ENCODE results near the gene KYNU.
A peak's percentile ranks its signal among the peaks of the same experiment; 100 is the strongest.

Gene KYNU

DNA sequence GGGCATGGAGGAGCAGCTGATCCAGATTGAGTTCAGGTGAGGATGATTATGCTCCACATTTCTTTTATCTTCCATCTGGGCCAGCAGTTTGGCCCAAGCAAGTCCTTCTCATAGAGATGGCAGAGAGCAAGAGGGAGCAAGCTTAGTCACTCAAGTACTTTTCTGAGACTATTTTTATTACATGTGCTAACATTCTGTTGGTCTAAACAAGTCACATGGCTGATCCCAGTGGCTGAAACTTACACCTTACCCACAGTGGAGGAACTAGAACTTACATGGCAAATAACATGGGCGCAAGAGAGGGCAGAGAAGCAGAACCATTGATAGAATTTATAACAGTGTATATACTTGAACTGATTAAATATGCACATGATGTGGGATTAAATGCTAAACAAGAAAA is 105.7 kb downstream of the KYNU start:
- no peaks in the 10 kb centered on the region for H3K4me1 ChIP-seq
- TF ChIP-seq CTCF (IDR thresholded peaks at IDR 0.05; ENCODE audit: low read depth, low read length): no peak
- H3K27me3 ChIP-seq: no peaks in the 10 kb centered on the region
- no peaks in the 10 kb centered on the region for H3K36me3 ChIP-seq
- no peaks in the 10 kb centered on the region for H3K9me3 ChIP-seq
- no peak for DNase-seq
- no peak overlapping the region for H3K4me3 ChIP-seq (ENCODE audit: low read depth, low read length)

DNA sequence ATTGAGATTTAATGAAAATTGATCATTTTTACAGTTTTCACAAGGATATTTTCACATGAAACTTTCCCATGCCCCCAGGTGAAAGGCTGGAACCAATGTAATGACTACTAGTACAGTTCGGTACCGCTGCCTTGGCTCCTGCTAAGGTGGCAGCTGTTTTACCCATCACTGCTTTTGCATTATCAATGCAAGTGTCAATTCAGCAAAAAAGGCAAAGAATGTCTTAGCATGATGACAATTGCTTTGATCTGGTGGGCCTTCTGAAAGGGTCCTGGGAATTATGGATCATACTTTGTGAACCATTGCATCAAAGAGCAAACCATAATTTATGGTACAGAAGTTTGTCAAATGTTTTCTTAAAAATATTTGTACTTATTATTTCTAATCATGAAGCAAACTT is 107.2 kb downstream of the KYNU start:
- DNase-seq: no peak
- Histone ChIP-seq H3K9me3 (no peaks in the 10 kb centered on the region), H3K4me3 (ENCODE audit: low read depth, low read length) (no peak overlapping the region), H3K4me1 (no peaks in the 10 kb centered on the region), H3K27me3 (no peaks in the 10 kb centered on the region), H3K36me3 (no peaks in the 10 kb centered on the region)
- TF ChIP-seq CTCF (IDR thresholded peaks at IDR 0.05; ENCODE audit: low read depth, low read length): no peak

DNA sequence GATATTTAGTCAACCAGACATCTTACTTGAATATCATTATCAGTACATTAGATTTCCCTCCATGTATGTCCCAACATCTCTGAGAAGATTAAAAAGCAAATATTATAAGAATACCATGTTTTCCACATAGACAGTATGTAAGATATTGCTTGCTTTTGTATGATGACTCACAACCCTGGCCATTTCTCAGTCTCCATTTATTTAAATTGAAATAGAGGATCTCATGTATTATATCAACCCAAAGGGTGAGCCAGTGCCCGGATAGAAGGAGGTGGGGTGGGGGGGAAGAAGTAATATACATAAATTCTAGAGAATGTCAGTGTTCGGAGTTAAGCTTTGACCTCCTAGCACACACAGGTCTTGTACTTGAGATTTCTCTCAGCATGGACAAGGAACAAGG is 109.6 kb downstream of the KYNU start:
- TF ChIP-seq CTCF (IDR thresholded peaks at IDR 0.05; ENCODE audit: low read depth, low read length): no peak
- no peaks in the 10 kb centered on the region for H3K4me1 ChIP-seq
- no peaks in the 10 kb centered on the region for H3K27me3 ChIP-seq
- H3K36me3 ChIP-seq: no peaks in the 10 kb centered on the region
- DNase-seq: no peak
- no peak overlapping the region for H3K4me3 ChIP-seq (ENCODE audit: low read depth, low read length)
- H3K9me3 ChIP-seq: no peaks in the 10 kb centered on the region

DNA sequence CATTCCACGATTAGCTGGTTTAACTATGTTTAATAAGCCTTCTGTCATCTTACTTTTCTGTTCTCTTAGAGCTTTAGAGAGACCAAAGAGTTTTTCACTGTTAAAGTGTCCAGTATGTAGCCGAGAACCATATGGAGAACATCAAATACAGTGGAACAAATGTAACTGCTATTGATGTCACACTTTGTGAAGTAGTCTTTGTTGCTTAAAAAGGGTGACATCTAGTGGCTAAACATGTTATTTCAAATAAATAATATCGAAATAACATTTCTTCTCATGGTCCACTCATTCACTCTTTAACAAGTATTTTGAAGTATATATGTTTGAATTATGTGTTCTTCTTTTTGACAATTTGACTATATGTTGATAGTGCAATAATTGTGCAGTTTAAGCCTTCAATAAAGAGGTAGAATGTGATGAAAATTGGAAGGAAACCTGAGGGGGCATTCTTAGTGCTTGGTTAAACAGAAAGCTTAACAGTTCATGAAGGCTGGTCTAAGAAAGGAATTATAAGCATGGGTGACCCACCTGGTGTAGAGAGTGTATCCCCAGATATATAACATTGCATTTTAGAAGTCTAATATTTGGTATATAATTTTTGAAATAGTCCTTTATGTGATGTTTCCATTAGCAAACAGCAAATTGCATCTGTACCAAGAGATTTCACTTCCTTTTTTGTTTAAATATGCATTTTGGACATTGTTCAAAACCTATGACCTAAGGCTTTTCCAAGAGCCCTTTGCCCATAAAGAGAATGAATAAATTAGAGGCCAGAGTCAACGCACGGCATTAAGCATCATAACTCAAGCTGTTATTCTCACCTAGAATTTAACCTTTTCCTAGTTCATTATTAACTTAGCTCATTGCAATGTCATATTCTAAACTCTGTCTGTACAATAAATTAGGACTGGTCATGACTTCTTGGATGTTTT is 112.1 kb downstream of the KYNU start:
- H3K4me1 ChIP-seq: no peaks in the 10 kb centered on the region
- no peak for DNase-seq
- H3K9me3 ChIP-seq: no peaks in the 10 kb centered on the region
- TF ChIP-seq CTCF (IDR thresholded peaks at IDR 0.05; ENCODE audit: low read depth, low read length): peak; percentile 41; the same call in 1 of the 2 replicates
- no peak overlapping the region for H3K4me3 ChIP-seq (ENCODE audit: low read depth, low read length)
- no peaks in the 10 kb centered on the region for H3K27me3 ChIP-seq
- no peaks in the 10 kb centered on the region for H3K36me3 ChIP-seq

GRCh38 chr2:142991295-142991694 is 113.8 kb downstream of the KYNU start:
- Histone ChIP-seq H3K9me3 (no peaks in the 10 kb centered on the region), H3K4me3 (ENCODE audit: low read depth, low read length) (no peak overlapping the region), H3K36me3 (no peaks in the 10 kb centered on the region), H3K4me1 (no peaks in the 10 kb centered on the region), H3K27me3 (no peaks in the 10 kb centered on the region)
- no peak for TF ChIP-seq CTCF (IDR thresholded peaks at IDR 0.05; ENCODE audit: low read depth, low read length)
- no peak for DNase-seq

GRCh38 chr2:142992840-142993239 is 115.4 kb downstream of the KYNU start:
- no peak for DNase-seq

More at GRCh38 chr2:142992840-142993239, 115.4 kb downstream of the KYNU start:
- no peaks in the 10 kb centered on the region for H3K4me1 ChIP-seq
- TF ChIP-seq CTCF (IDR thresholded peaks at IDR 0.05; ENCODE audit: low read depth, low read length): no peak
- no peaks in the 10 kb centered on the region for H3K36me3 ChIP-seq
- peaks cover 4% of the 10 kb centered on the region; the same call in 1 of the 2 replicates for H3K27me3 ChIP-seq
- no peaks in the 10 kb centered on the region for H3K9me3 ChIP-seq
- H3K4me3 ChIP-seq (ENCODE audit: low read depth, low read length): no peak overlapping the region

Data from BE2C (cell line).